ENCODE results near the gene SHB. TPM values are rescaled to one million over a fixed set of nuclear protein-coding genes. Genes with fewer than 3 reads are reported as not detected.
"Not testable (repeated sequence)": the region's sequence is repeated elsewhere in the genome, so short reads cannot be mapped to it uniquely, and the experiment has no call there.

Gene SHB
- total RNA-seq, 4 donors from 2014 or later, result 9.7 to 17.5 (median 14.2) TPM

- ATAC-seq, result peak; percentile 63
- Histone ChIP-seq H3K27ac (no peak overlapping the region), H3K9me3 (no peaks in the 10 kb centered on the region), H3K4me3 (no peak overlapping the region), H3K36me3 (peaks cover 0 to 14% of the 10 kb centered on the region in 2 donors), H3K4me1 (peaks cover 0 to 33% (median 9%) of the 10 kb centered on the region in 3 donors), H3K27me3 (no peaks in the 10 kb centered on the region)
- WGBS, 2 donors (ENCODE audit: low coverage in 1 of 2), result 20 to 53% methylated on average over 3 to 5 of the region's 11 CpGs
- TF ChIP-seq POLR2AphosphoS5 (IDR thresholded peaks at IDR 0.05) (no peak), POLR2A (IDR thresholded peaks at IDR 0.05) (no peak), EP300 (IDR thresholded peaks at IDR 0.05) (no peak), CTCF (IDR thresholded peaks at IDR 0.05) (peak in 3 of 4 experiments; percentile 97 to 98 (median 97))
Measured at GRCh38 chr9:37913480-37914153, 155.4 kb downstream of the SHB start.

- Histone ChIP-seq H3K4me1 (peaks cover 0 to 11% (median 3%) of the 10 kb centered on the region in 3 donors), H3K9me3 (no peaks in the 10 kb centered on the region), H3K36me3 (no peaks in the 10 kb centered on the region), H3K27me3 (no peaks in the 10 kb centered on the region), H3K4me3 (no peak overlapping the region), H3K27ac (no peak overlapping the region)
- WGBS, 2 donors (ENCODE audit: low coverage in 1 of 2), result 38% methylated on average over 5 of the region's 6 CpGs; no CpG with 5 or more reads in 1 of the 2 donors
- no peak for ATAC-seq
- TF ChIP-seq EP300 (IDR thresholded peaks at IDR 0.05) (no peak), POLR2A (IDR thresholded peaks at IDR 0.05) (no peak), POLR2AphosphoS5 (IDR thresholded peaks at IDR 0.05) (no peak), CTCF (IDR thresholded peaks at IDR 0.05) (no peak)
Measured at GRCh38 chr9:37911271-37911681, 157.8 kb downstream of the SHB start.

- Histone ChIP-seq H3K9me3 (no peaks in the 10 kb centered on the region), H3K4me3 (no peak overlapping the region), H3K36me3 (no peaks in the 10 kb centered on the region), H3K4me1 (peaks cover 0 to 9% (median 0%) of the 10 kb centered on the region in 3 donors), H3K27me3 (no peaks in the 10 kb centered on the region), H3K27ac (no peak overlapping the region)
- no peak for TF ChIP-seq POLR2AphosphoS5 (IDR thresholded peaks at IDR 0.05)
- TF ChIP-seq EP300 (IDR thresholded peaks at IDR 0.05), result no peak
- no peak for TF ChIP-seq POLR2A (IDR thresholded peaks at IDR 0.05)
- TF ChIP-seq CTCF (IDR thresholded peaks at IDR 0.05), result no peak
- WGBS, 2 donors (ENCODE audit: low coverage in 1 of 2), result 85 to 86% methylated on average over 3 of the region's 4 CpGs
- no peak for ATAC-seq
Measured at GRCh38 chr9:37910271-37910670, 158.8 kb downstream of the SHB start.

- not testable (repeated sequence) for H3K27me3 ChIP-seq, H3K27ac ChIP-seq, H3K36me3 ChIP-seq, ATAC-seq, H3K4me3 ChIP-seq, H3K9me3 ChIP-seq
- H3K4me1 ChIP-seq, result peaks cover 0 to 13% (median 0%) of the 10 kb centered on the region in 3 donors
- WGBS, 2 donors (ENCODE audit: low coverage in 1 of 2), result 98 to 100% methylated on average over 1 to 4 of the region's 5 CpGs
Measured at GRCh38 chr9:37909836-37910235, 159.2 kb downstream of the SHB start.

- H3K27ac ChIP-seq, result no peak overlapping the region
- H3K4me1 ChIP-seq, result peaks cover 0 to 18% (median 0%) of the 10 kb centered on the region in 3 donors
- WGBS, 2 donors (ENCODE audit: low coverage in 1 of 2), result 67 to 83% methylated on average over 3 of the region's 3 CpGs
- H3K27me3 ChIP-seq, result no peaks in the 10 kb centered on the region
- no peak for ATAC-seq
- TF ChIP-seq CTCF (IDR thresholded peaks at IDR 0.05), result no peak
- no peak for TF ChIP-seq POLR2A (IDR thresholded peaks at IDR 0.05)
- TF ChIP-seq EP300 (IDR thresholded peaks at IDR 0.05), result no peak
- no peak for TF ChIP-seq POLR2AphosphoS5 (IDR thresholded peaks at IDR 0.05)
- H3K4me3 ChIP-seq, result no peak overlapping the region
- no peaks in the 10 kb centered on the region for H3K36me3 ChIP-seq
- H3K9me3 ChIP-seq, result no peaks in the 10 kb centered on the region
Measured at GRCh38 chr9:37909326-37909725, 159.7 kb downstream of the SHB start.
